CD14-positive monocyte (primary cell): ENCODE measurements around the gene SMYD4. TPM values are rescaled to one million over a fixed set of nuclear protein-coding genes. Genes with fewer than 3 reads are reported as not detected.

ENCODE experiments used
- DNase-seq, 3 donors: peaks; one replicate each; pipeline ENCODE4 v3.0.0-alpha.2; 2011 to 2022
- H2AFZ ChIP-seq: 2 replicates; pipeline ENCODE4 v1.6.0; 2012; ENCODE audit warnings: mild to moderate bottlenecking, low read depth, low read length, inconsistent platforms; ENCODE audit not compliant: insufficient read depth, poor library complexity, severe bottlenecking
- H3K27ac ChIP-seq, 2 donors: 1 replicate in 1 of 2; 2 replicates in 1 of 2; pipeline ENCODE4 v1.5.1; 2012 to 2013; ENCODE audit warnings: low read length in 2 of 2, control low read depth in 1 of 2, inconsistent platforms in 1 of 2, low read depth in 1 of 2, mild to moderate bottlenecking in 1 of 2
- H3K27me3 ChIP-seq, 2 donors: one replicate each; pipeline versions ENCODE4 v1.6.0 to v1.6.1; 2011 to 2013; ENCODE audit warnings: low read length in 2 of 2; ENCODE audit not compliant: control insufficient read depth in 2 of 2, insufficient read depth in 2 of 2
- H3K36me3 ChIP-seq, 2 donors: replicated peaks in 1 of 2; 1 replicate in 1 of 2; 2 replicates in 1 of 2; pipeline versions ENCODE4 v1.5.1 to v1.6.1; 2012 to 2013; ENCODE audit warnings: low read length in 2 of 2, control low read depth in 1 of 2, inconsistent platforms in 1 of 2, mild to moderate bottlenecking in 1 of 2; ENCODE audit not compliant: insufficient read depth in 2 of 2, control insufficient read depth in 1 of 2
- H3K4me1 ChIP-seq, 2 donors: 1 replicate in 1 of 2; 2 replicates in 1 of 2; pipeline versions ENCODE4 v1.5.1 to v1.6.1; 2012 to 2013; ENCODE audit warnings: low read length in 2 of 2, control low read depth in 1 of 2, inconsistent platforms in 1 of 2, mild to moderate bottlenecking in 1 of 2, moderate library complexity in 1 of 2; ENCODE audit not compliant: insufficient read depth in 2 of 2, control insufficient read depth in 1 of 2
- H3K4me2 ChIP-seq: replicated peaks from 2 replicates; pipeline ENCODE3; 2012; ENCODE audit warnings: low read length, moderate library complexity, mild to moderate bottlenecking; ENCODE audit not compliant: poor library complexity, severe bottlenecking; ENCODE audit errors: extremely low read depth
- H3K4me3 ChIP-seq, 3 experiments: fragments of 200-600 bp in 1 of 3; sonication (generic) in 1 of 3; replicated peaks in 1 of 3; 1 replicate in 2 of 3; 2 replicates in 1 of 3; pipeline ENCODE4 v1.5.1; 2011 to 2013; ENCODE audit warnings: low read length in 3 of 3, mild to moderate bottlenecking in 3 of 3, control low read depth in 2 of 3, low read depth in 2 of 3, inconsistent platforms in 1 of 3, moderate library complexity in 1 of 3
- H3K79me2 ChIP-seq: 2 replicates; pipeline ENCODE4 v1.6.0; 2012; ENCODE audit warnings: mild to moderate bottlenecking, control low read depth, inconsistent platforms, low read length, moderate library complexity; ENCODE audit not compliant: insufficient read depth
- H3K9ac ChIP-seq: 2 replicates; pipeline ENCODE4 v1.6.0; 2017; ENCODE audit warnings: low read length, mild to moderate bottlenecking; ENCODE audit not compliant: insufficient read depth, poor library complexity, severe bottlenecking
- H3K9me3 ChIP-seq, 2 donors: replicated peaks in 1 of 2; 1 replicate in 1 of 2; 2 replicates in 1 of 2; pipeline versions ENCODE4 v1.5.1 to v1.6.1; 2012 to 2013; ENCODE audit warnings: low read length in 2 of 2, control low read depth in 1 of 2; ENCODE audit not compliant: control insufficient read depth in 1 of 2, insufficient read depth in 1 of 2
- H4K20me1 ChIP-seq: 2 replicates; pipeline ENCODE4 v1.6.0; 2012; ENCODE audit warnings: mild to moderate bottlenecking, low read length, control low read depth, moderate library complexity; ENCODE audit not compliant: insufficient read depth
- H3K27ac Mint-ChIP-seq, 7 donors: one replicate each; pipeline ENCODE4 v1.8.0; 2020; ENCODE audit warnings: mild to moderate bottlenecking in 7 of 7, mixed read lengths in 7 of 7, moderate library complexity in 6 of 7, inconsistent platforms in 2 of 7
- H3K27me3 Mint-ChIP-seq, 3 donors: one replicate each; pipeline ENCODE4 v1.8.0; 2021 to 2022; ENCODE audit warnings: low read depth in 3 of 3, mild to moderate bottlenecking in 3 of 3, mixed read lengths in 3 of 3, moderate library complexity in 3 of 3, inconsistent platforms in 1 of 3
- H3K36me3 Mint-ChIP-seq, 2 donors: one replicate each; pipeline ENCODE4 v1.8.0; 2020; ENCODE audit warnings: mixed read lengths in 2 of 2, inconsistent platforms in 1 of 2, mild to moderate bottlenecking in 1 of 2
- H3K4me1 Mint-ChIP-seq: one replicate; pipeline ENCODE4 v1.8.0; 2020; ENCODE audit warnings: mild to moderate bottlenecking, mixed read lengths
- H3K4me3 Mint-ChIP-seq, 2 donors: one replicate each; pipeline ENCODE4 v1.8.0; 2020; ENCODE audit warnings: mild to moderate bottlenecking in 2 of 2, mixed read lengths in 2 of 2, moderate library complexity in 1 of 2
- H3K9me3 Mint-ChIP-seq, 7 donors: one replicate each; pipeline ENCODE4 v1.8.0; 2020 to 2022; ENCODE audit warnings: mixed read lengths in 7 of 7, mild to moderate bottlenecking in 6 of 7, moderate library complexity in 6 of 7, inconsistent platforms in 2 of 7
- WGBS: methylation state at CpG from one replicate; pipeline ENCODE4 v1.1.5; 2013; ENCODE audit warnings: missing lambda C conversion rate; ENCODE audit not compliant: insufficient coverage; 5-methylcytosine and 5-hydroxymethylcytosine counted together
- intact Hi-C, 2 donors: fragments of 100-400 bp; cut with micrococcal nuclease; formaldehyde crosslinking; loops; one replicate each; pipeline versions ENCODE4 v1.15.0 to v1.15.1; 2023
- polyA plus RNA-seq, 3 donors: library from polyadenylated mRNA; depleted of rRNA in 1 of 3; unstranded in 2 of 3; stranded (reverse) in 1 of 3; fragments of 300-500 nt in 2 of 3; fragments of >200 nt in 1 of 3; fragmentation: Illumina TruSeq in 2 of 3; gene quantifications; 1 replicate in 2 of 3; 2 replicates in 1 of 3; pipeline ENCODE4 v1.2.3, GENCODE V29; 2012 to 2021
- TF ChIP-seq, protein P1 (sequence below): fragments of 200-600 bp; IDR thresholded peaks from one replicate; pipeline ENCODE4 v1.8.0; 2022; ENCODE audit warnings: antibody characterized with exemption, mild to moderate bottlenecking

SMYD4 gene
- polyA plus RNA-seq, 3 donors = 3.2 to 7.6 (median 6.1) TPM

DNA sequence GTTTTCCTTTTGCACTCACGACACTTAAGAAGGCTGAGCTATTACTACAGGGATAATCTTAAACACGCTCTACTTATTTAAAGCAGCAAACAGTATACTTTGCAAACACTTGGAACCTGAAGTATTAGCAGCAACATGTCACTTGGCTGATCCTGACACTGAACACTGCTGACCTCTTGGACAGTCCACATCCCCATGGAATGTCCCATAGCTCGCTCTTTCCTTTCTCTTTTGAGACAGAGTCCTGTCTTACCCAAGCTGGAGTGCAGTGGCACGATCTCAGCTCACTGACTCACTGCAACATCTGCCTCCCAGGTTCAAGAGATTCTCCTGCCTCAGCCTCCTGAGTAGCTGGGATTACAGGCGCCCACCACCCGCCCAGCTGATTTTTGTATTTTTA lies 26.4 kb downstream of the SMYD4 start:
- intact Hi-C loops = no loop called here
- Mint-ChIP-seq H3K4me3 (no peak overlapping the region), H3K36me3 (peaks cover 47 to 67% of the 10 kb centered on the region in 2 donors), H3K9me3 (no peaks in the 10 kb centered on the region), H3K4me1 (no peaks in the 10 kb centered on the region), H3K27me3 (peaks cover 0 to 2% (median 0%) of the 10 kb centered on the region in 3 donors), H3K27ac (peak overlapping the region in 1 of 7 donors; percentile 62)
- Histone ChIP-seq H3K9me3 (no peaks in the 10 kb centered on the region), H3K36me3 (peaks cover 27 to 48% of the 10 kb centered on the region in 2 donors), H2AFZ (no peak overlapping the region), H3K4me3 (no peak overlapping the region), H3K4me2 (no peak overlapping the region), H3K9ac (no peak overlapping the region), H4K20me1 (no peaks in the 10 kb centered on the region), H3K79me2 (no peaks in the 10 kb centered on the region), H3K27ac (no peak overlapping the region), H3K4me1 (no peaks in the 10 kb centered on the region), H3K27me3 (no peaks in the 10 kb centered on the region)
- WGBS = 100% methylated on average over 3 of the region's 6 CpGs
- DNase-seq = no peak
- TF ChIP-seq, protein P1, sequence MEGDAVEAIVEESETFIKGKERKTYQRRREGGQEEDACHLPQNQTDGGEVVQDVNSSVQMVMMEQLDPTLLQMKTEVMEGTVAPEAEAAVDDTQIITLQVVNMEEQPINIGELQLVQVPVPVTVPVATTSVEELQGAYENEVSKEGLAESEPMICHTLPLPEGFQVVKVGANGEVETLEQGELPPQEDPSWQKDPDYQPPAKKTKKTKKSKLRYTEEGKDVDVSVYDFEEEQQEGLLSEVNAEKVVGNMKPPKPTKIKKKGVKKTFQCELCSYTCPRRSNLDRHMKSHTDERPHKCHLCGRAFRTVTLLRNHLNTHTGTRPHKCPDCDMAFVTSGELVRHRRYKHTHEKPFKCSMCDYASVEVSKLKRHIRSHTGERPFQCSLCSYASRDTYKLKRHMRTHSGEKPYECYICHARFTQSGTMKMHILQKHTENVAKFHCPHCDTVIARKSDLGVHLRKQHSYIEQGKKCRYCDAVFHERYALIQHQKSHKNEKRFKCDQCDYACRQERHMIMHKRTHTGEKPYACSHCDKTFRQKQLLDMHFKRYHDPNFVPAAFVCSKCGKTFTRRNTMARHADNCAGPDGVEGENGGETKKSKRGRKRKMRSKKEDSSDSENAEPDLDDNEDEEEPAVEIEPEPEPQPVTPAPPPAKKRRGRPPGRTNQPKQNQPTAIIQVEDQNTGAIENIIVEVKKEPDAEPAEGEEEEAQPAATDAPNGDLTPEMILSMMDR = no peak

- H3K79me2 ChIP-seq = peaks cover under 1% of the 10 kb centered on the region
- H3K27me3 ChIP-seq = no peaks in the 10 kb centered on the region
- H2AFZ ChIP-seq = no peak overlapping the region
- no peak overlapping the region for H3K4me2 ChIP-seq
- Mint-ChIP-seq H3K27ac (no peak overlapping the region), H3K4me1 (no peaks in the 10 kb centered on the region), H3K36me3 (peaks cover 43 to 62% of the 10 kb centered on the region in 2 donors), H3K4me3 (no peak overlapping the region), H3K27me3 (peaks cover 0 to 2% (median 0%) of the 10 kb centered on the region in 3 donors), H3K9me3 (no peaks in the 10 kb centered on the region)
- TF ChIP-seq, protein P1 = no peak
- H4K20me1 ChIP-seq = no peaks in the 10 kb centered on the region
- H3K4me1 ChIP-seq = no peaks in the 10 kb centered on the region
- peaks cover 27 to 48% of the 10 kb centered on the region in 2 donors for H3K36me3 ChIP-seq
- no CpG with 5 or more reads among the region's 1 CpG for WGBS
- no peak for DNase-seq
- H3K27ac ChIP-seq = no peak overlapping the region
- intact Hi-C loops = no loop called here
- H3K4me3 ChIP-seq = no peak overlapping the region
- no peaks in the 10 kb centered on the region for H3K9me3 ChIP-seq
- no peak overlapping the region for H3K9ac ChIP-seq
Observed at GRCh38 chr17:1802429-1802828, 27.3 kb downstream of the SMYD4 start.
